ENCODE results near the gene BRD9.
"Not testable (repeated sequence)": the region's sequence is repeated elsewhere in the genome, so short reads cannot be mapped to it uniquely, and the experiment has no call there.

- TF ChIP-seq POLR2A (IDR thresholded peaks at IDR 0.05; ENCODE audit: extremely low read depth, insufficient read length); CTCF (IDR thresholded peaks at IDR 0.05; ENCODE audit: low read depth, low read length); MAX (IDR thresholded peaks at IDR 0.05; ENCODE audit: low read depth, low read length): not testable (repeated sequence)
These were observed 46.7 kb downstream of the BRD9 start for GRCh38 chr5:845676-846601.

Data from NB4 (cell line).